Neural cell (in vitro differentiated cells): ENCODE measurements around the gene PDLIM5. TPM values are rescaled to one million over a fixed set of nuclear protein-coding genes. Genes with fewer than 3 reads are reported as not detected.

Experiments used
- H2AFZ ChIP-seq: fragments of 200-600, 300-800 bp; sonication (generic), shearing (Covaris generic); 2 replicates; pipeline ENCODE4 v1.6.0; 2014; ENCODE audit warnings: low read depth, mild to moderate bottlenecking, antibody characterized with exemption, low read length, moderate library complexity
- H3F3A ChIP-seq: fragments of 200-600 bp; shearing (Covaris generic); 2 replicates; pipeline ENCODE4 v1.6.1; 2016; ENCODE audit warnings: mild to moderate bottlenecking, moderate library complexity, mixed read lengths, antibody characterized with exemption, low read length; ENCODE audit not compliant: insufficient read depth, poor library complexity, severe bottlenecking
- H3K27ac ChIP-seq: fragments of 200-600, 300-800 bp; sonication (generic), shearing (Covaris generic); 2 replicates; pipeline ENCODE4 v1.5.1; 2014; ENCODE audit warnings: mild to moderate bottlenecking, low read length, moderate library complexity
- H3K27me3 ChIP-seq: fragments of 300-800, 200-600 bp; sonication (generic), shearing (Covaris generic); 2 replicates; pipeline ENCODE4 v1.6.0; 2014; ENCODE audit warnings: mild to moderate bottlenecking, low read depth, low read length, moderate library complexity; ENCODE audit not compliant: insufficient read depth
- H3K36me3 ChIP-seq: fragments of 300-800, 200-600 bp; sonication (generic), shearing (Covaris generic); 2 replicates; pipeline ENCODE4 v1.5.1; 2014; ENCODE audit warnings: mild to moderate bottlenecking, antibody characterized with exemption, low read length, moderate library complexity; ENCODE audit not compliant: insufficient read depth
- H3K4me2 ChIP-seq: fragments of 300-800, 200-600 bp; sonication (generic), shearing (Covaris generic); 2 replicates; pipeline ENCODE4 v1.6.0; 2014; ENCODE audit warnings: mild to moderate bottlenecking, low read length
- H3K4me3 ChIP-seq: fragments of 300-800, 200-600 bp; sonication (generic), shearing (Covaris generic); 2 replicates; pipeline ENCODE4 v1.5.1; 2014; ENCODE audit warnings: mild to moderate bottlenecking, low read length, moderate library complexity
- H3K79me2 ChIP-seq: fragments of 200-600 bp; shearing (Covaris generic); replicated peaks from 2 replicates; pipeline ENCODE4 v1.6.0; 2014; ENCODE audit warnings: mild to moderate bottlenecking, low read length, moderate library complexity; ENCODE audit not compliant: insufficient read depth
- H3K9ac ChIP-seq: fragments of 300-800, 200-600 bp; sonication (generic), shearing (Covaris generic); 2 replicates; pipeline ENCODE4 v1.6.1; 2016; ENCODE audit warnings: mild to moderate bottlenecking, low read length, mixed read lengths
- H3K9me2 ChIP-seq: fragments of 200-600 bp; shearing (Covaris generic); 2 replicates; pipeline ENCODE4 v1.6.1; 2016; ENCODE audit warnings: mild to moderate bottlenecking, low read length, mixed read lengths; ENCODE audit not compliant: insufficient read depth
- H3K9me3 ChIP-seq: fragments of 200-600, 300-800 bp; sonication (generic), shearing (Covaris generic); 2 replicates; pipeline ENCODE4 v1.6.1; 2016; ENCODE audit warnings: mild to moderate bottlenecking, mixed run types, low read length, moderate library complexity, mixed read lengths
- H4K20me1 ChIP-seq: fragments of 200-600 bp; shearing (Covaris generic); 2 replicates; pipeline ENCODE4 v1.6.1; 2016; ENCODE audit warnings: mild to moderate bottlenecking, mixed run types; ENCODE audit not compliant: insufficient read depth
- CTCF ChIP-seq: fragments of 450-650 bp; IDR thresholded peaks from 2 replicates; pipeline ENCODE4 v1.5.1; 2014; ENCODE audit warnings: antibody characterized with exemption, mild to moderate bottlenecking, moderate library complexity; ENCODE audit not compliant: poor library complexity, severe bottlenecking
- EP300 ChIP-seq: fragments of 450-650 bp; conservative IDR thresholded peaks from 2 replicates; pipeline ENCODE4 v1.6.1; 2014; ENCODE audit warnings: antibody characterized with exemption, mild to moderate bottlenecking, moderate library complexity; ENCODE audit not compliant: poor library complexity, severe bottlenecking
- EZH2 ChIP-seq: fragments of 200-600, 300-800 bp; shearing (Covaris generic), sonication (generic); IDR thresholded peaks from 2 replicates; pipeline ENCODE4 v1.6.1; 2014; ENCODE audit warnings: antibody characterized with exemption, low read length, borderline replicate concordance, mild to moderate bottlenecking; ENCODE audit not compliant: insufficient read depth, poor library complexity, severe bottlenecking
- MXI1 ChIP-seq: fragments of 450-650 bp; conservative IDR thresholded peaks from 2 replicates; pipeline ENCODE4 v1.6.1; 2014; ENCODE audit warnings: antibody characterized with exemption, mild to moderate bottlenecking; ENCODE audit not compliant: poor library complexity, severe bottlenecking
- POLR2AphosphoS5 ChIP-seq: IDR thresholded peaks from 2 replicates; pipeline ENCODE4 v1.6.1; 2012
- RAD21 ChIP-seq: fragments of 450-650 bp; conservative IDR thresholded peaks from 2 replicates; pipeline ENCODE4 v1.6.1; 2014; ENCODE audit warnings: antibody characterized with exemption, mild to moderate bottlenecking, moderate library complexity
- SMC3 ChIP-seq: fragments of 450-650 bp; conservative IDR thresholded peaks from 2 replicates; pipeline ENCODE4 v1.6.1; 2014; ENCODE audit warnings: antibody characterized with exemption, mild to moderate bottlenecking, moderate library complexity; ENCODE audit not compliant: poor library complexity
- TAF1 ChIP-seq: IDR thresholded peaks from 2 replicates; pipeline ENCODE4 v1.6.1; 2012; ENCODE audit warnings: low read depth
- polyA plus RNA-seq: library from polyadenylated mRNA; depleted of rRNA; stranded (reverse); fragments of >200 nt; gene quantifications from 2 replicates; pipeline ENCODE4 v1.2.3, GENCODE V29; 2014
- TF ChIP-seq, protein P1 (sequence below): IDR thresholded peaks from 2 replicates; pipeline ENCODE4 v1.6.1; 2012; ENCODE audit warnings: borderline replicate concordance

PDLIM5 gene
- polyA plus RNA-seq, 1 donor from 2014 or later = 1.6 TPM

GRCh38 chr4:94714365-94715160, 262.8 kb downstream of the PDLIM5 start:
- Histone ChIP-seq H3K9ac (no peak overlapping the region), H3K9me2 (no peaks in the 10 kb centered on the region), H2AFZ (no peak overlapping the region), H3K4me2 (no peak overlapping the region), H3K9me3 (no peaks in the 10 kb centered on the region), H3K27me3 (no peaks in the 10 kb centered on the region), H3K27ac (no peak overlapping the region), H3K36me3 (no peaks in the 10 kb centered on the region), H3K4me3 (no peak overlapping the region), H3F3A (no peaks in the 10 kb centered on the region), H4K20me1 (no peaks in the 10 kb centered on the region), H3K79me2 (no peaks in the 10 kb centered on the region)
- TF ChIP-seq SMC3 (no peak), TAF1 (no peak), EZH2 (no peak), EP300 (no peak), POLR2AphosphoS5 (no peak), CTCF (no peak), MXI1 (no peak), RAD21 (no peak)
- TF ChIP-seq, protein P1, sequence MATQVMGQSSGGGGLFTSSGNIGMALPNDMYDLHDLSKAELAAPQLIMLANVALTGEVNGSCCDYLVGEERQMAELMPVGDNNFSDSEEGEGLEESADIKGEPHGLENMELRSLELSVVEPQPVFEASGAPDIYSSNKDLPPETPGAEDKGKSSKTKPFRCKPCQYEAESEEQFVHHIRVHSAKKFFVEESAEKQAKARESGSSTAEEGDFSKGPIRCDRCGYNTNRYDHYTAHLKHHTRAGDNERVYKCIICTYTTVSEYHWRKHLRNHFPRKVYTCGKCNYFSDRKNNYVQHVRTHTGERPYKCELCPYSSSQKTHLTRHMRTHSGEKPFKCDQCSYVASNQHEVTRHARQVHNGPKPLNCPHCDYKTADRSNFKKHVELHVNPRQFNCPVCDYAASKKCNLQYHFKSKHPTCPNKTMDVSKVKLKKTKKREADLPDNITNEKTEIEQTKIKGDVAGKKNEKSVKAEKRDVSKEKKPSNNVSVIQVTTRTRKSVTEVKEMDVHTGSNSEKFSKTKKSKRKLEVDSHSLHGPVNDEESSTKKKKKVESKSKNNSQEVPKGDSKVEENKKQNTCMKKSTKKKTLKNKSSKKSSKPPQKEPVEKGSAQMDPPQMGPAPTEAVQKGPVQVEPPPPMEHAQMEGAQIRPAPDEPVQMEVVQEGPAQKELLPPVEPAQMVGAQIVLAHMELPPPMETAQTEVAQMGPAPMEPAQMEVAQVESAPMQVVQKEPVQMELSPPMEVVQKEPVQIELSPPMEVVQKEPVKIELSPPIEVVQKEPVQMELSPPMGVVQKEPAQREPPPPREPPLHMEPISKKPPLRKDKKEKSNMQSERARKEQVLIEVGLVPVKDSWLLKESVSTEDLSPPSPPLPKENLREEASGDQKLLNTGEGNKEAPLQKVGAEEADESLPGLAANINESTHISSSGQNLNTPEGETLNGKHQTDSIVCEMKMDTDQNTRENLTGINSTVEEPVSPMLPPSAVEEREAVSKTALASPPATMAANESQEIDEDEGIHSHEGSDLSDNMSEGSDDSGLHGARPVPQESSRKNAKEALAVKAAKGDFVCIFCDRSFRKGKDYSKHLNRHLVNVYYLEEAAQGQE = no peak

GRCh38 chr4:94715726-94716125, 264.0 kb downstream of the PDLIM5 start:
- Histone ChIP-seq H3K27ac (no peak overlapping the region), H3K4me2 (no peak overlapping the region), H3K36me3 (no peaks in the 10 kb centered on the region), H3F3A (no peaks in the 10 kb centered on the region), H3K9me2 (no peaks in the 10 kb centered on the region), H4K20me1 (no peaks in the 10 kb centered on the region), H2AFZ (no peak overlapping the region), H3K9ac (no peak overlapping the region), H3K9me3 (no peaks in the 10 kb centered on the region), H3K4me3 (no peak overlapping the region), H3K27me3 (no peaks in the 10 kb centered on the region), H3K79me2 (no peaks in the 10 kb centered on the region)
- no peak for TF ChIP-seq EZH2
- no peak for TF ChIP-seq CTCF
- TF ChIP-seq SMC3 = no peak
- TF ChIP-seq MXI1 = no peak
- no peak for TF ChIP-seq EP300
- TF ChIP-seq, protein P1 = no peak
- TF ChIP-seq POLR2AphosphoS5 = no peak
- TF ChIP-seq TAF1 = no peak
- TF ChIP-seq RAD21 = no peak
